Measurements from ENCODE around the gene HOXD9. TPM values are rescaled to one million over a fixed set of nuclear protein-coding genes. Genes with fewer than 3 reads are reported as not detected.

The HOXD9 gene
- polyA plus RNA-seq, 1 of the 3 experiments (the other 2 are of a cell fraction), result 4.8 TPM

GRCh38 chr2:176130957-176131847, 8.7 kb downstream of the HOXD9 start:
- no peaks in the 10 kb centered on the region for H3K9me2 ChIP-seq
- H4K20me1 ChIP-seq (ENCODE audit: insufficient read depth), result no peaks in the 10 kb centered on the region
- peak overlapping the region; percentile 81 for H3K4me2 ChIP-seq
- CTCF ChIA-PET, result interaction anchor here (0.8 to 26.1 kb wide), 18 partner anchors 9 to 1018 kb away, joined by 3 to 1047 read pairs (median 6); partner anchors contain the start of gene HOXD10
- TF ChIP-seq MXI1 (IDR thresholded peaks at IDR 0.05; ENCODE audit: low read depth, low read length) (0 out of 2 replicates have a peak, but pooled peaks have one; percentile 9), IRF3 (IDR thresholded peaks at IDR 0.05; ENCODE audit: low read depth, low read length) (no peak)
- no peak for DNase-seq
- POLR2A ChIA-PET, result interaction anchor here (0.7 to 6.3 kb wide), 9 partner anchors 9 to 1262 kb away, joined by 3 to 45 read pairs (median 6); partner anchors contain the start of gene HOXD9
- peak overlapping the region; percentile 69 for H3K4me3 ChIP-seq (ENCODE audit: low read depth in 2 of 2, low read length in 1 of 2)
- peaks cover 32% of the 10 kb centered on the region for H3F3A ChIP-seq (replicated peaks; ENCODE audit: insufficient read depth)
- H3K79me2 ChIP-seq (ENCODE audit: insufficient read depth), result peaks cover 10% of the 10 kb centered on the region
- peak overlapping the region; percentile 66 for H3K9ac ChIP-seq
- peak overlapping the region; percentile 53; the same call in 1 of the 2 replicates for H2AFZ ChIP-seq (ENCODE audit: low read depth)
- no peaks in the 10 kb centered on the region for H3K27me3 ChIP-seq (ENCODE audit: insufficient read depth)
- H3K9me3 ChIP-seq, result no peaks in the 10 kb centered on the region
- WGBS (ENCODE audit: low lambda C conversion rate), result 21% methylated on average over 15 of the region's 15 CpGs
- H3K4me1 ChIP-seq (ENCODE audit: control insufficient read depth in 1 of 2, insufficient read depth in 2 of 2, low read depth in 1 of 2, low read length in 1 of 2), result peaks cover 32 to 44% of the 10 kb centered on the region in 2 experiments
- no peaks in the 10 kb centered on the region for H3K36me3 ChIP-seq (replicated peaks in 1 of 2; ENCODE audit: control insufficient read depth in 1 of 2, insufficient read depth in 2 of 2, low read length in 1 of 2)
- peak overlapping the region; percentile 62 to 63 for H3K27ac ChIP-seq (ENCODE audit: low read depth in 2 of 2, low read length in 1 of 2)

GRCh38 chr2:176131848-176132158, 9.3 kb downstream of the HOXD9 start:
- Histone ChIP-seq H3K79me2 (ENCODE audit: insufficient read depth) (peaks cover 13% of the 10 kb centered on the region), H3K4me1 (ENCODE audit: control insufficient read depth in 1 of 2, insufficient read depth in 2 of 2, low read depth in 1 of 2, low read length in 1 of 2) (peaks cover 29 to 43% of the 10 kb centered on the region in 2 experiments), H3K27me3 (ENCODE audit: insufficient read depth) (no peaks in the 10 kb centered on the region), H3K4me2 (peak overlapping the region; percentile 81), H3K4me3 (ENCODE audit: low read depth in 2 of 2, low read length in 1 of 2) (peak overlapping the region; percentile 69), H3K36me3 (replicated peaks in 1 of 2; ENCODE audit: control insufficient read depth in 1 of 2, insufficient read depth in 2 of 2, low read length in 1 of 2) (no peaks in the 10 kb centered on the region), H3F3A (replicated peaks; ENCODE audit: insufficient read depth) (peaks cover 31% of the 10 kb centered on the region), H3K9ac (peak overlapping the region; percentile 66), H3K27ac (ENCODE audit: low read depth in 2 of 2, low read length in 1 of 2) (peak overlapping the region; percentile 62 to 63), H2AFZ (ENCODE audit: low read depth) (peak overlapping the region; percentile 68), H3K9me3 (no peaks in the 10 kb centered on the region), H3K9me2 (no peaks in the 10 kb centered on the region), H4K20me1 (ENCODE audit: insufficient read depth) (no peaks in the 10 kb centered on the region)
- POLR2A ChIA-PET, result interaction anchor here (0.7 to 6.3 kb wide), 8 partner anchors 8 to 1261 kb away, joined by 3 to 45 read pairs (median 10); partner anchors contain the start of genes HOXD9 and MTX2
- TF ChIP-seq MEF2A (IDR thresholded peaks at IDR 0.05; ENCODE audit: borderline replicate concordance, low read depth), result no peak
- no peak for TF ChIP-seq TCF12 (IDR thresholded peaks at IDR 0.05)
- TF ChIP-seq RXRA (IDR thresholded peaks at IDR 0.05; ENCODE audit: borderline replicate concordance, low read depth), result no peak
- TF ChIP-seq RCOR1 (IDR thresholded peaks at IDR 0.05; ENCODE audit: low read length), result no peak
- no peak for TF ChIP-seq CHD2 (IDR thresholded peaks at IDR 0.05; ENCODE audit: low read length, partially characterized antibody)
- TF ChIP-seq SIN3A (IDR thresholded peaks at IDR 0.05; ENCODE audit: borderline replicate concordance, low read depth, low read length), result no peak
- no peak for TF ChIP-seq GATA2 (CRISPR knock-in tag; IDR thresholded peaks at IDR 0.05)
- TF ChIP-seq TEAD4 (IDR thresholded peaks at IDR 0.05; ENCODE audit: borderline replicate concordance, insufficient read depth), result no peak
- TF ChIP-seq YY1 (IDR thresholded peaks at IDR 0.05; ENCODE audit: low read depth), result no peak
- TF ChIP-seq FOXJ3 (CRISPR knock-in tag; IDR thresholded peaks at IDR 0.05), result no peak
- WGBS (ENCODE audit: low lambda C conversion rate), result 24% methylated on average over 4 of the region's 4 CpGs
- CTCF ChIA-PET, result interaction anchor here (0.8 to 26.1 kb wide), 15 partner anchors 8 to 1017 kb away, joined by 3 to 1047 read pairs (median 7); partner anchors contain the start of gene HOXD10
- no peak for DNase-seq
